Measurements from ENCODE around the gene SMLR1.

The SMLR1 gene

GRCh38 chr6:130863415-130864230 is 36.4 kb downstream of the SMLR1 start:
- Histone ChIP-seq H3K4ac (ENCODE audit: low read length) (no peak overlapping the region), H3K27ac (replicated peaks; ENCODE audit: low read length) (no peak overlapping the region), H3K4me2 (ENCODE audit: insufficient read depth, low read length, poor library complexity, severe bottlenecking) (no peak overlapping the region), H4K91ac (ENCODE audit: low read depth, low read length, poor library complexity) (no peak overlapping the region), H2BK120ac (ENCODE audit: low read depth, low read length) (no peak overlapping the region), H3K14ac (ENCODE audit: low read length) (no peak overlapping the region), H2BK5ac (ENCODE audit: low read length) (no peak overlapping the region), H3K4me3 (ENCODE audit: low read length in 2 of 2) (no peak overlapping the region), H3K18ac (ENCODE audit: low read length) (no peak overlapping the region), H2BK15ac (ENCODE audit: low read length) (no peak overlapping the region), H3K23ac (ENCODE audit: low read depth, low read length, poor library complexity) (no peak overlapping the region), H3K9ac (ENCODE audit: low read depth, low read length, poor library complexity) (no peak overlapping the region), H3K36me3 (replicated peaks in 1 of 2; ENCODE audit: control insufficient read depth in 2 of 2, insufficient read depth in 2 of 2, low read length in 2 of 2) (peaks cover 3 to 30% of the 10 kb centered on the region in 2 donors), H3K79me1 (ENCODE audit: low read depth, low read length) (no peaks in the 10 kb centered on the region), H2AK5ac (ENCODE audit: low read depth, low read length) (no peak overlapping the region), H4K8ac (ENCODE audit: low read depth, low read length) (no peak overlapping the region), H2AFZ (ENCODE audit: low read length) (no peak overlapping the region), H3K4me1 (ENCODE audit: control insufficient read depth in 2 of 2, insufficient read depth in 1 of 2, low read depth in 1 of 2, low read length in 2 of 2) (peaks cover 1 to 2% of the 10 kb centered on the region in 2 donors), H3K9me3 (replicated peaks in 1 of 2; ENCODE audit: control insufficient read depth in 2 of 2, insufficient read depth in 1 of 2, low read depth in 1 of 2, low read length in 2 of 2) (no peaks in the 10 kb centered on the region), H3K27me3 (ENCODE audit: control insufficient read depth in 3 of 3, insufficient read depth in 3 of 3, low read depth in 1 of 3, low read length in 3 of 3) (no peaks in the 10 kb centered on the region), H2BK12ac (ENCODE audit: low read length) (no peak overlapping the region)
- DNase-seq (ENCODE audit: low spot score), result no peak
- no CpG with 5 or more reads among the region's 4 CpGs for WGBS, 2 donors (ENCODE audit: extremely low coverage in 2 of 2, insufficient read length in 2 of 2, insufficient replicate concordance in 1 of 2)

- WGBS, 2 donors (ENCODE audit: extremely low coverage in 2 of 2, insufficient read length in 2 of 2, insufficient replicate concordance in 1 of 2), result 100% methylated on average over 1 of the region's 11 CpGs
- H3K4me1 ChIP-seq (ENCODE audit: control insufficient read depth in 2 of 2, insufficient read depth in 1 of 2, low read depth in 1 of 2, low read length in 2 of 2), result peaks cover 3 to 5% of the 10 kb centered on the region in 2 donors
Measured at GRCh38 chr6:130864344-130864743, 37.1 kb downstream of the SMLR1 start.

GRCh38 chr6:130865793-130866192 is 38.6 kb downstream of the SMLR1 start:
- Histone ChIP-seq H2AFZ (ENCODE audit: low read length) (no peak overlapping the region), H3K27me3 (ENCODE audit: control insufficient read depth in 3 of 3, insufficient read depth in 3 of 3, low read depth in 1 of 3, low read length in 3 of 3) (no peaks in the 10 kb centered on the region), H3K36me3 (replicated peaks in 1 of 2; ENCODE audit: control insufficient read depth in 2 of 2, insufficient read depth in 2 of 2, low read length in 2 of 2) (peaks cover 6 to 38% of the 10 kb centered on the region in 2 donors), H2BK15ac (ENCODE audit: low read length) (no peak overlapping the region), H3K4ac (ENCODE audit: low read length) (no peak overlapping the region), H4K91ac (ENCODE audit: low read depth, low read length, poor library complexity) (no peak overlapping the region), H2BK120ac (ENCODE audit: low read depth, low read length) (no peak overlapping the region), H3K23ac (ENCODE audit: low read depth, low read length, poor library complexity) (no peak overlapping the region), H2AK5ac (ENCODE audit: low read depth, low read length) (no peak overlapping the region), H3K9me3 (replicated peaks in 1 of 2; ENCODE audit: control insufficient read depth in 2 of 2, insufficient read depth in 1 of 2, low read depth in 1 of 2, low read length in 2 of 2) (peaks cover 0 to 2% of the 10 kb centered on the region in 2 donors), H3K4me3 (ENCODE audit: low read length in 2 of 2) (no peak overlapping the region), H3K4me2 (ENCODE audit: insufficient read depth, low read length, poor library complexity, severe bottlenecking) (no peak overlapping the region), H4K8ac (ENCODE audit: low read depth, low read length) (no peak overlapping the region), H3K18ac (ENCODE audit: low read length) (no peak overlapping the region), H2BK5ac (ENCODE audit: low read length) (no peak overlapping the region), H3K79me1 (ENCODE audit: low read depth, low read length) (no peaks in the 10 kb centered on the region), H3K9ac (ENCODE audit: low read depth, low read length, poor library complexity) (no peak overlapping the region), H3K27ac (replicated peaks; ENCODE audit: low read length) (no peak overlapping the region), H3K14ac (ENCODE audit: low read length) (no peak overlapping the region), H2BK12ac (ENCODE audit: low read length) (no peak overlapping the region), H3K4me1 (ENCODE audit: control insufficient read depth in 2 of 2, insufficient read depth in 1 of 2, low read depth in 1 of 2, low read length in 2 of 2) (peaks cover 1 to 5% of the 10 kb centered on the region in 2 donors)
- WGBS, 2 donors (ENCODE audit: extremely low coverage in 2 of 2, insufficient read length in 2 of 2, insufficient replicate concordance in 1 of 2), result no CpG with 5 or more reads among the region's 4 CpGs
- DNase-seq (ENCODE audit: low spot score), result no peak

More at GRCh38 chr6:130864344-130864743, 37.1 kb downstream of the SMLR1 start:
- H2BK120ac ChIP-seq (ENCODE audit: low read depth, low read length), result no peak overlapping the region
- H3K14ac ChIP-seq (ENCODE audit: low read length), result no peak overlapping the region
- H3K4ac ChIP-seq (ENCODE audit: low read length), result no peak overlapping the region
- H3K4me2 ChIP-seq (ENCODE audit: insufficient read depth, low read length, poor library complexity, severe bottlenecking), result no peak overlapping the region
- H3K9me3 ChIP-seq (replicated peaks in 1 of 2; ENCODE audit: control insufficient read depth in 2 of 2, insufficient read depth in 1 of 2, low read depth in 1 of 2, low read length in 2 of 2), result no peaks in the 10 kb centered on the region
- H4K91ac ChIP-seq (ENCODE audit: low read depth, low read length, poor library complexity), result no peak overlapping the region
- DNase-seq (ENCODE audit: low spot score), result no peak
- H3K79me1 ChIP-seq (ENCODE audit: low read depth, low read length), result no peaks in the 10 kb centered on the region
- no peak overlapping the region for H3K18ac ChIP-seq (ENCODE audit: low read length)
- H3K27me3 ChIP-seq (ENCODE audit: control insufficient read depth in 3 of 3, insufficient read depth in 3 of 3, low read depth in 1 of 3, low read length in 3 of 3), result no peaks in the 10 kb centered on the region
- no peak overlapping the region for H2BK12ac ChIP-seq (ENCODE audit: low read length)
- H3K36me3 ChIP-seq (replicated peaks in 1 of 2; ENCODE audit: control insufficient read depth in 2 of 2, insufficient read depth in 2 of 2, low read length in 2 of 2), result peaks cover 3 to 30% of the 10 kb centered on the region in 2 donors
- no peak overlapping the region for H4K8ac ChIP-seq (ENCODE audit: low read depth, low read length)
- no peak overlapping the region for H3K23ac ChIP-seq (ENCODE audit: low read depth, low read length, poor library complexity)
- no peak overlapping the region for H2AFZ ChIP-seq (ENCODE audit: low read length)
- H3K9ac ChIP-seq (ENCODE audit: low read depth, low read length, poor library complexity), result no peak overlapping the region
- H3K27ac ChIP-seq (replicated peaks; ENCODE audit: low read length), result no peak overlapping the region
- no peak overlapping the region for H2BK5ac ChIP-seq (ENCODE audit: low read length)
- no peak overlapping the region for H2AK5ac ChIP-seq (ENCODE audit: low read depth, low read length)
- H2BK15ac ChIP-seq (ENCODE audit: low read length), result no peak overlapping the region
- H3K4me3 ChIP-seq (ENCODE audit: low read length in 2 of 2), result no peak overlapping the region

GRCh38 chr6:130869681-130870080 is 42.5 kb downstream of the SMLR1 start:
- Histone ChIP-seq H3K9me3 (replicated peaks in 1 of 2; ENCODE audit: control insufficient read depth in 2 of 2, insufficient read depth in 1 of 2, low read depth in 1 of 2, low read length in 2 of 2) (peaks cover 0 to 2% of the 10 kb centered on the region in 2 donors), H3K4me3 (ENCODE audit: low read length in 2 of 2) (no peak overlapping the region), H2BK12ac (ENCODE audit: low read length) (no peak overlapping the region), H2AFZ (ENCODE audit: low read length) (no peak overlapping the region), H2BK15ac (ENCODE audit: low read length) (no peak overlapping the region), H3K4ac (ENCODE audit: low read length) (no peak overlapping the region), H2BK120ac (ENCODE audit: low read depth, low read length) (no peak overlapping the region), H2BK5ac (ENCODE audit: low read length) (no peak overlapping the region), H3K36me3 (replicated peaks in 1 of 2; ENCODE audit: control insufficient read depth in 2 of 2, insufficient read depth in 2 of 2, low read length in 2 of 2) (peaks cover 3 to 22% of the 10 kb centered on the region in 2 donors), H3K4me2 (ENCODE audit: insufficient read depth, low read length, poor library complexity, severe bottlenecking) (no peak overlapping the region), H4K8ac (ENCODE audit: low read depth, low read length) (no peak overlapping the region), H3K18ac (ENCODE audit: low read length) (no peak overlapping the region), H4K91ac (ENCODE audit: low read depth, low read length, poor library complexity) (no peak overlapping the region), H3K23ac (ENCODE audit: low read depth, low read length, poor library complexity) (no peak overlapping the region), H3K14ac (ENCODE audit: low read length) (no peak overlapping the region), H3K9ac (ENCODE audit: low read depth, low read length, poor library complexity) (no peak overlapping the region), H3K27ac (replicated peaks; ENCODE audit: low read length) (no peak overlapping the region), H3K79me1 (ENCODE audit: low read depth, low read length) (no peaks in the 10 kb centered on the region), H2AK5ac (ENCODE audit: low read depth, low read length) (no peak overlapping the region), H3K27me3 (ENCODE audit: control insufficient read depth in 3 of 3, insufficient read depth in 3 of 3, low read depth in 1 of 3, low read length in 3 of 3) (no peaks in the 10 kb centered on the region), H3K4me1 (ENCODE audit: control insufficient read depth in 2 of 2, insufficient read depth in 1 of 2, low read depth in 1 of 2, low read length in 2 of 2) (peaks cover 1 to 5% of the 10 kb centered on the region in 2 donors)
- WGBS, 2 donors (ENCODE audit: extremely low coverage in 2 of 2, insufficient read length in 2 of 2, insufficient replicate concordance in 1 of 2), result no CpG with 5 or more reads among the region's 10 CpGs
- no peak for DNase-seq (ENCODE audit: low spot score)

Data from neuronal stem cell (in vitro differentiated cells).